ENCODE measurements around the gene EIF2S1.

Gene EIF2S1

GRCh38 chr14:67372833-67373232 is 12.7 kb downstream of the EIF2S1 start:
- no peak for TF ChIP-seq CTCF (IDR thresholded peaks at IDR 0.05; ENCODE audit: insufficient read depth, missing control alignments)
- DNase-seq (ENCODE audit: insufficient read length, low spot score) (no peak), FAIRE-seq (no peak)

DNA sequence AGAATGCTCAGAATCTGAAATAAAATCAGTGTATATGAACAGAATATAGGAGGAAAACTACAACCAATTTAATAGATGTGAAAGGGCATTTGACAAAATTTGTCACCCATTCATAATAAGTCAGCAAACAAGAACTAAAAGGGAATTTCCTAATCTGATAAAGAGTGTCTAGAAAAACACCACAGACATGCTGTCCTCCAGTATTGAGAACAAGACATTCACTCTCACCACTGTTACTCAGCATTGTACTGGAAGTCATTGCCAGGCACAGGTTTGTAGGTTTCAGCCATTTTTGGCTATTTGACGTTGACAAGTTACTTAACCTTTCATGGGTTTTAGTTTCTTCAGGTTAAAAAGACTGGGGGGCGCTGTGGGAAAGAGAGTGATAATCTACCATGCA is 13.2 kb downstream of the EIF2S1 start:
- DNase-seq (ENCODE audit: insufficient read length, low spot score) (no peak), FAIRE-seq (no peak)
- TF ChIP-seq CTCF (IDR thresholded peaks at IDR 0.05; ENCODE audit: insufficient read depth, missing control alignments): no peak

- FAIRE-seq (no peak), DNase-seq (ENCODE audit: insufficient read length, low spot score) (no peak)
- no peak for TF ChIP-seq CTCF (IDR thresholded peaks at IDR 0.05; ENCODE audit: insufficient read depth, missing control alignments)
Measured at GRCh38 chr14:67377916-67378315, 17.8 kb downstream of the EIF2S1 start.

DNA sequence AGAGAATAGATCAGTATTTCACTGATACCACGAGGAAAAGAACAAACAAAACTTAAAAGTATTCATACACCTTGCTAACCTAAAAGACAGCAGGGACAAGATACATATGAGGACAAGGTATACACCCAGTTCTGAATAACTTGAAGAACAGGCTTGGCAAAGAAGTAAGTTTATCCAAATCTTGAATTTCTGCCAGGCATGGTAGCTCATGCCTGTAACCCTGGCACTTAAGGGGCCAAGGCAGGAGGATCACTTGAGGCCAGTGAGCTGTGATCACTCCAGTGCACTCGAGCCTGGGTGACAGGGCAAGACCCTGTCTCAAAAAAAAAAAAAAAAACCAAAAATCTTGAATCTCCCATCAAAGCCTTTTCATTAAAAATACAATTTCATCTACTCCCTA is 25.0 kb downstream of the EIF2S1 start:
- no peak for TF ChIP-seq CTCF (IDR thresholded peaks at IDR 0.05; ENCODE audit: insufficient read depth, missing control alignments)
- DNase-seq (ENCODE audit: insufficient read length, low spot score): no peak
- FAIRE-seq: no peak

- no peak for FAIRE-seq
- no peak for TF ChIP-seq CTCF (IDR thresholded peaks at IDR 0.05; ENCODE audit: insufficient read depth, missing control alignments)
- no peak for DNase-seq (ENCODE audit: insufficient read length, low spot score)
Measured at GRCh38 chr14:67385618-67386017, 25.5 kb downstream of the EIF2S1 start.

- no peak for FAIRE-seq
- DNase-seq (ENCODE audit: insufficient read length, low spot score): no peak
- TF ChIP-seq CTCF (IDR thresholded peaks at IDR 0.05; ENCODE audit: insufficient read depth, missing control alignments): no peak
Measured at GRCh38 chr14:67387195-67387594, 27.1 kb downstream of the EIF2S1 start.

DNA sequence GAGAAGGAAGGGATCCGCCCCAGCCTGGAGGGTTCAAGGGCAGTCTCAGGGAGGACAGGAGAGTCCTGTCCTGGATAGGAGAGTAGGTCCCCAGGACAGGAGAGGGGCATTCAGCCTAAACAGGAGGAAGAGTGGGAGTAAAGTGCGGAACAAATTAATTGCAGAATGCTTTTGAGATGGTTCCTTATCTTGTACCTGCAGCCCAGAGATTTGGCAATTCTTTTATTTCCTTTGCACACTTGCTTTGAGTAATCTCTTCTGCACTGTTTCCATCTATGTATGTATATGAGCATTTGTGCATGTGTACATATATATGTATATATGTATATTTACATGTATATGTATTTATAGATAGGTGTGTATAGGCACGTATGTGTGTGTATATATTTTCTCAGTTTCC is 29.1 kb downstream of the EIF2S1 start:
- no peak for TF ChIP-seq CTCF (IDR thresholded peaks at IDR 0.05; ENCODE audit: insufficient read depth, missing control alignments)
- DNase-seq (ENCODE audit: insufficient read length, low spot score): no peak
- no peak for FAIRE-seq
